ENCODE results near the gene YJU2.

GRCh38 chr19:4268816-4269430 lies 22.0 kb downstream of the YJU2 start:
- TF ChIP-seq, protein P1, sequence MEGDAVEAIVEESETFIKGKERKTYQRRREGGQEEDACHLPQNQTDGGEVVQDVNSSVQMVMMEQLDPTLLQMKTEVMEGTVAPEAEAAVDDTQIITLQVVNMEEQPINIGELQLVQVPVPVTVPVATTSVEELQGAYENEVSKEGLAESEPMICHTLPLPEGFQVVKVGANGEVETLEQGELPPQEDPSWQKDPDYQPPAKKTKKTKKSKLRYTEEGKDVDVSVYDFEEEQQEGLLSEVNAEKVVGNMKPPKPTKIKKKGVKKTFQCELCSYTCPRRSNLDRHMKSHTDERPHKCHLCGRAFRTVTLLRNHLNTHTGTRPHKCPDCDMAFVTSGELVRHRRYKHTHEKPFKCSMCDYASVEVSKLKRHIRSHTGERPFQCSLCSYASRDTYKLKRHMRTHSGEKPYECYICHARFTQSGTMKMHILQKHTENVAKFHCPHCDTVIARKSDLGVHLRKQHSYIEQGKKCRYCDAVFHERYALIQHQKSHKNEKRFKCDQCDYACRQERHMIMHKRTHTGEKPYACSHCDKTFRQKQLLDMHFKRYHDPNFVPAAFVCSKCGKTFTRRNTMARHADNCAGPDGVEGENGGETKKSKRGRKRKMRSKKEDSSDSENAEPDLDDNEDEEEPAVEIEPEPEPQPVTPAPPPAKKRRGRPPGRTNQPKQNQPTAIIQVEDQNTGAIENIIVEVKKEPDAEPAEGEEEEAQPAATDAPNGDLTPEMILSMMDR (IDR thresholded peaks at IDR 0.05): no peak
- no peak for TF ChIP-seq POLR2A (IDR thresholded peaks at IDR 0.05)
